Kidney epithelial cell (primary cell): ENCODE results near the gene DSP. TPM values are rescaled to one million over a fixed set of nuclear protein-coding genes. Genes with fewer than 3 reads are reported as not detected.
A peak's percentile ranks its signal among the peaks of the same experiment; 100 is the strongest.

Experiments used
- DNase-seq: peaks from one replicate; pipeline ENCODE4 v3.0.0-alpha.2; 2010; ENCODE audit warnings: low read depth
- H3K27me3 ChIP-seq: 2 replicates; pipeline ENCODE4 v1.6.0; 2011; ENCODE audit warnings: low read length; ENCODE audit not compliant: control insufficient read depth, insufficient read depth
- H3K36me3 ChIP-seq: 2 replicates; pipeline ENCODE4 v1.5.1; 2011; ENCODE audit warnings: low read length; ENCODE audit not compliant: control insufficient read depth, insufficient read depth
- H3K4me3 ChIP-seq: 2 replicates; pipeline ENCODE4 v1.5.1; 2011; ENCODE audit warnings: low read depth, mild to moderate bottlenecking, control low read depth, low read length
- total RNA-seq: library from RNA; depleted of rRNA; stranded (reverse); fragments of >200 nt; gene quantifications from 2 replicates; pipeline ENCODE4 v1.2.3, GENCODE V29; 2015
- TF ChIP-seq, protein P1 (sequence below): IDR thresholded peaks from 2 replicates; pipeline ENCODE4 v1.5.1; 2011; ENCODE audit warnings: mild to moderate bottlenecking, moderate library complexity, low read length, control low read depth, inconsistent platforms; ENCODE audit not compliant: insufficient read depth, poor library complexity, severe bottlenecking

Gene DSP, protein sequence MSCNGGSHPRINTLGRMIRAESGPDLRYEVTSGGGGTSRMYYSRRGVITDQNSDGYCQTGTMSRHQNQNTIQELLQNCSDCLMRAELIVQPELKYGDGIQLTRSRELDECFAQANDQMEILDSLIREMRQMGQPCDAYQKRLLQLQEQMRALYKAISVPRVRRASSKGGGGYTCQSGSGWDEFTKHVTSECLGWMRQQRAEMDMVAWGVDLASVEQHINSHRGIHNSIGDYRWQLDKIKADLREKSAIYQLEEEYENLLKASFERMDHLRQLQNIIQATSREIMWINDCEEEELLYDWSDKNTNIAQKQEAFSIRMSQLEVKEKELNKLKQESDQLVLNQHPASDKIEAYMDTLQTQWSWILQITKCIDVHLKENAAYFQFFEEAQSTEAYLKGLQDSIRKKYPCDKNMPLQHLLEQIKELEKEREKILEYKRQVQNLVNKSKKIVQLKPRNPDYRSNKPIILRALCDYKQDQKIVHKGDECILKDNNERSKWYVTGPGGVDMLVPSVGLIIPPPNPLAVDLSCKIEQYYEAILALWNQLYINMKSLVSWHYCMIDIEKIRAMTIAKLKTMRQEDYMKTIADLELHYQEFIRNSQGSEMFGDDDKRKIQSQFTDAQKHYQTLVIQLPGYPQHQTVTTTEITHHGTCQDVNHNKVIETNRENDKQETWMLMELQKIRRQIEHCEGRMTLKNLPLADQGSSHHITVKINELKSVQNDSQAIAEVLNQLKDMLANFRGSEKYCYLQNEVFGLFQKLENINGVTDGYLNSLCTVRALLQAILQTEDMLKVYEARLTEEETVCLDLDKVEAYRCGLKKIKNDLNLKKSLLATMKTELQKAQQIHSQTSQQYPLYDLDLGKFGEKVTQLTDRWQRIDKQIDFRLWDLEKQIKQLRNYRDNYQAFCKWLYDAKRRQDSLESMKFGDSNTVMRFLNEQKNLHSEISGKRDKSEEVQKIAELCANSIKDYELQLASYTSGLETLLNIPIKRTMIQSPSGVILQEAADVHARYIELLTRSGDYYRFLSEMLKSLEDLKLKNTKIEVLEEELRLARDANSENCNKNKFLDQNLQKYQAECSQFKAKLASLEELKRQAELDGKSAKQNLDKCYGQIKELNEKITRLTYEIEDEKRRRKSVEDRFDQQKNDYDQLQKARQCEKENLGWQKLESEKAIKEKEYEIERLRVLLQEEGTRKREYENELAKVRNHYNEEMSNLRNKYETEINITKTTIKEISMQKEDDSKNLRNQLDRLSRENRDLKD (N-terminal part only)
- 216 and 220 TPM in 2 replicates for total RNA-seq

DNA sequence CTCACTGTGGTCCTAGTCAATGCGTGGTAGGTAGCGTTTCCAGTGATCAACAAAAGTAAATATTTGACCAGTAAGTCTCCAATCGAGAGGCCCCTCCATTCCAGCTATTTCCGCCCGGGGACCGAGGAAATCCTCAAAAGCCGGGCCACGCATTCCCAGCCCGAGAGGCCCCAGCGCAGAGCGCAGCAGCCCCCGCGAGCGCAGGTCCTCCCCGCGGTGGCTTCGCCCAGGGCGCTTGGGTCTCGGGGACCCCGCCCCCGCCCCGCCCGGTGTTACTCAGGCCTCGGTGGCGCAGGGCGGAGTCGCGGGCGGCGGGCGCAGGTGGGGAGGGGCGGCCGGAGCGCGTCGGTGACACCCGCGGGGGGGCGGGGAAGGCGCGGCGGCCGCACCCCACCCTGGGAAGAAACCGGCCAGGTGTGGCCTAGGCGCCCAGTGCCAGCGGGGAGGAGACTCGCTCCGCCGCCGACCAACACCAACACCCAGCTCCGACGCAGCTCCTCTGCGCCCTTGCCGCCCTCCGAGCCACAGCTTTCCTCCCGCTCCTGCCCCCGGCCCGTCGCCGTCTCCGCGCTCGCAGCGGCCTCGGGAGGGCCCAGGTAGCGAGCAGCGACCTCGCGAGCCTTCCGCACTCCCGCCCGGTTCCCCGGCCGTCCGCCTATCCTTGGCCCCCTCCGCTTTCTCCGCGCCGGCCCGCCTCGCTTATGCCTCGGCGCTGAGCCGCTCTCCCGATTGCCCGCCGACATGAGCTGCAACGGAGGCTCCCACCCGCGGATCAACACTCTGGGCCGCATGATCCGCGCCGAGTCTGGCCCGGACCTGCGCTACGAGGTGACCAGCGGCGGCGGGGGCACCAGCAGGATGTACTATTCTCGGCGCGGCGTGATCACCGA is at the start of gene DSP:
DSP (plus strand) TSS at position 497 of the 890 bp plus-strand sequence; CDS start at position 742, 245 bp downstream.
- no peak for DNase-seq
- H3K27me3 ChIP-seq, result no peaks in the 10 kb centered on the region
- no peaks in the 10 kb centered on the region for H3K36me3 ChIP-seq
- H3K4me3 ChIP-seq, result peak within 1 kb of the TSS; percentile 69
- TF ChIP-seq, protein P1, sequence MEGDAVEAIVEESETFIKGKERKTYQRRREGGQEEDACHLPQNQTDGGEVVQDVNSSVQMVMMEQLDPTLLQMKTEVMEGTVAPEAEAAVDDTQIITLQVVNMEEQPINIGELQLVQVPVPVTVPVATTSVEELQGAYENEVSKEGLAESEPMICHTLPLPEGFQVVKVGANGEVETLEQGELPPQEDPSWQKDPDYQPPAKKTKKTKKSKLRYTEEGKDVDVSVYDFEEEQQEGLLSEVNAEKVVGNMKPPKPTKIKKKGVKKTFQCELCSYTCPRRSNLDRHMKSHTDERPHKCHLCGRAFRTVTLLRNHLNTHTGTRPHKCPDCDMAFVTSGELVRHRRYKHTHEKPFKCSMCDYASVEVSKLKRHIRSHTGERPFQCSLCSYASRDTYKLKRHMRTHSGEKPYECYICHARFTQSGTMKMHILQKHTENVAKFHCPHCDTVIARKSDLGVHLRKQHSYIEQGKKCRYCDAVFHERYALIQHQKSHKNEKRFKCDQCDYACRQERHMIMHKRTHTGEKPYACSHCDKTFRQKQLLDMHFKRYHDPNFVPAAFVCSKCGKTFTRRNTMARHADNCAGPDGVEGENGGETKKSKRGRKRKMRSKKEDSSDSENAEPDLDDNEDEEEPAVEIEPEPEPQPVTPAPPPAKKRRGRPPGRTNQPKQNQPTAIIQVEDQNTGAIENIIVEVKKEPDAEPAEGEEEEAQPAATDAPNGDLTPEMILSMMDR, result no peak

DNA sequence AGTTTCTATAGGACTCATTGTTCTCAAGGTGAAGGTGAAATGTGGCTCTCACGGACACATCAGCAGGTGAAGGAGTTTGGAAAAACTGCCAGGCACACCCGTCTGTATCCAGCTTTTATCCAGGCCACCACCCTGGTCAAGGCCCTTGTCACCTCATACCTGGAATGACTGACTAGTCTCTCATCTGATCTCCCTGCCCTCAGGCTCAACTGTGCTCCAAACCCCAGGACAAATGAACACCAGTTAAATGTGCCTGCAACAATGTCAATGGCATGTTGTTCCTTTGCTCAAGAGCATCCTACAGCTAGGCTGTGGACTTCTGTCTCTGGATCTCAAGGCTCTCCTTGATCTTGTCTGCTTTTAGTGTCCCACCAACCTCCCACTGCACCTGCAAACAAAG is 47.6 kb upstream of the DSP start:
- H3K36me3 ChIP-seq, result no peaks in the 10 kb centered on the region
- H3K4me3 ChIP-seq, result no peak overlapping the region
- H3K27me3 ChIP-seq, result no peaks in the 10 kb centered on the region
- DNase-seq, result no peak
- TF ChIP-seq, protein P1, result no peak

DNA sequence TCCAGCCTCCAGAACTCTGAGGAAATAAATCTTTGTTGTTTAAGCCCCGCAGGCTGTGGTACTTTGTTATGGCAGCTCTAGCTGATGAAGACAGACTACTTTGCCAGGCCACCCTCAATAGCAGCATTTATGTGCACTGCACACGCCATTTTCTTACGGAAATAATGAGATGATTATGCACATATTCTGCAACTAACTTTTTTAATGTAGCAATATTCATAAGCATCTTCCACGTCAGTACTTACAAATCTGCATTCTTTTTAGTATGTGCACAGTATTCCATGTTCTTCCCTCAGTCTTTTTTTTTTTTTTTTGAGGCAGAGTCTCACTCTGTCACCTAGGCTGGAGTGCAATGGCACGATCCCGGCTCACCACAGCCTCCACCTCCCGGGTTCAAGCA is 46.8 kb upstream of the DSP start:
- Histone ChIP-seq H3K36me3 (no peaks in the 10 kb centered on the region), H3K4me3 (no peak overlapping the region), H3K27me3 (no peaks in the 10 kb centered on the region)
- no peak for DNase-seq
- TF ChIP-seq, protein P1, result no peak

DNA sequence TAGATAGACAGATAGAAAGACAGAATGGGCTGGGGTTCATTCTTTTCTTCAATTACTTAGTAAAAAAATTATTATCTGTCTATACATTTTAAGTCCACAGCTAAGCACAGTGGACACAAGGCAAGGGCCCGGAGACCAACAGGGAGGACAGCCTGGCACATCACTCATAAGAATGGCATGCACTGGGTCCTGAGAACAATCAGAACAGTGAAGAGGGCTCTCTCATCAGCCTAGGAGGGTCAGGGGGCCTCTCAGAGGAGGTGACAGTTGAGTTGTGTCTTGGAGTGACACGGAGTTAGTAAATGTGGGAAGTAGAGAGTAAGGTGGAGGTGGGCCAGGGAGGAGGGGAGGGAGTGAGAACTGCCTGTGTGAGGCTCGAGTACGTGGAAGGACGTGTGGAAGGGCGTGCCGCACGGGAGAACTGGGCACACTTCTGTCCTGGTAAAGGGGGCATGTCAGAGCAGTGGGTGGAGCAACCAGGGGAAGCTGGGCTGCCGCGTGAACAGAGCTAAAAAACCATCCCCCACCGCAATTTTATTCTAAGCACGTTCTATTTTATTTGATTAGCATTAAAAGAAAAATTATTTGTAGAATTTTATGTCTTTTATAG is 45.1 kb upstream of the DSP start:
- DNase-seq, result no peak
- H3K36me3 ChIP-seq, result no peaks in the 10 kb centered on the region
- TF ChIP-seq, protein P1, result no peak
- no peaks in the 10 kb centered on the region for H3K27me3 ChIP-seq
- no peak overlapping the region for H3K4me3 ChIP-seq
